OCI-LY7 (cell line): ENCODE data around the gene ATXN1. TPM values are rescaled to one million over a fixed set of nuclear protein-coding genes. Genes with fewer than 3 reads are reported as not detected.

Experiments used
- BruUV-seq: library from RNA; stranded (reverse); fragments of 400-500 nt; replicated peaks from 2 replicates; lab custom pipeline; 2021; lab: Mats Ljungman, UMichigan
- CTCF ChIA-PET: fragments of 300-600 bp; sonication (Branson Sonifier 250); formaldehyde crosslinking; loops from one replicate; lab custom pipeline; 2022; ENCODE audit warnings: antibody characterized with exemption; ENCODE audit not compliant: unreplicated experiment; lab: Charles Lee
- POLR2A ChIA-PET: fragments of 300-600 bp; sonication (Branson Sonifier 250); formaldehyde crosslinking; loops from one replicate; lab custom pipeline; 2022; ENCODE audit warnings: antibody characterized with exemption; lab: Charles Lee
- DNase-seq: peaks from one replicate; pipeline ENCODE4 v3.0.0-alpha.2; 2015; ENCODE audit warnings: low spot score
- H2AFZ ChIP-seq: fragments of 200-600 bp; sonication (generic), shearing (Covaris generic); 2 replicates; pipeline ENCODE4 v1.6.1; 2014; ENCODE audit warnings: mild to moderate bottlenecking, antibody characterized with exemption, low read length, moderate library complexity
- H3K27ac ChIP-seq: fragments of 200-600 bp; sonication (generic); 2 replicates; pipeline ENCODE4 v1.5.1; 2014; ENCODE audit warnings: mixed run types, low read depth, mild to moderate bottlenecking, moderate library complexity, low read length, inconsistent platforms; ENCODE audit not compliant: poor library complexity, severe bottlenecking
- H3K36me3 ChIP-seq: fragments of 200-600 bp; sonication (generic); 2 replicates; pipeline ENCODE4 v1.6.1; 2014; ENCODE audit warnings: mild to moderate bottlenecking, antibody characterized with exemption, low read length, moderate library complexity, mixed read lengths; ENCODE audit not compliant: insufficient read depth
- H3K4me1 ChIP-seq: fragments of 200-600 bp; sonication (generic); 2 replicates; pipeline ENCODE4 v1.5.1; 2014; ENCODE audit warnings: mild to moderate bottlenecking, low read length; ENCODE audit not compliant: insufficient read depth, poor library complexity, severe bottlenecking
- H3K4me2 ChIP-seq: fragments of 200-600 bp; sonication (generic); 2 replicates; pipeline ENCODE4 v1.6.1; 2014; ENCODE audit warnings: mild to moderate bottlenecking, low read length
- H3K4me3 ChIP-seq: fragments of 200-600 bp; sonication (generic); 2 replicates; pipeline ENCODE4 v1.5.1; 2014; ENCODE audit warnings: mild to moderate bottlenecking, low read depth, low read length; ENCODE audit not compliant: poor library complexity, severe bottlenecking
- H3K79me2 ChIP-seq: fragments of 200-600 bp; sonication (generic); 2 replicates; pipeline ENCODE4 v1.6.1; 2016; ENCODE audit warnings: low read depth, mild to moderate bottlenecking, low read length, moderate library complexity, mixed read lengths; ENCODE audit not compliant: insufficient read depth
- H3K9me2 ChIP-seq: fragments of 200-600 bp; sonication (generic); 2 replicates; pipeline ENCODE4 v1.6.1; 2016; ENCODE audit warnings: mild to moderate bottlenecking, low read length, mixed read lengths; ENCODE audit not compliant: insufficient read depth
- H3K9me3 ChIP-seq: fragments of 200-600 bp; sonication (generic); 2 replicates; pipeline ENCODE4 v1.6.1; 2014; ENCODE audit warnings: mild to moderate bottlenecking, mixed run types, low read length, mixed read lengths
- H4K20me1 ChIP-seq: fragments of 200-600 bp; sonication (generic); 2 replicates; pipeline ENCODE4 v1.6.1; 2014; ENCODE audit warnings: mild to moderate bottlenecking, antibody characterized with exemption, low read length, moderate library complexity, mixed read lengths; ENCODE audit not compliant: insufficient read depth
- CTCF ChIP-seq: fragments of 200-600 bp; sonication (generic); conservative IDR thresholded peaks from 2 replicates; pipeline ENCODE4 v1.5.1; 2014; ENCODE audit warnings: mild to moderate bottlenecking, antibody characterized with exemption, low read length, moderate library complexity, mixed read lengths
- EZH2phosphoT487 ChIP-seq: fragments of 200-600 bp; sonication (generic); IDR thresholded peaks from 2 replicates; pipeline ENCODE4 v1.6.1; 2018; ENCODE audit warnings: low read depth, borderline replicate concordance, mild to moderate bottlenecking, mixed run types, antibody characterized with exemption, low read length, moderate library complexity, mixed read lengths
- intact Hi-C: fragments of 100-400 bp; cut with micrococcal nuclease; formaldehyde crosslinking; loops from one replicate; pipeline ENCODE4 v1.10.0; 2022; ENCODE audit not compliant: unreplicated experiment
- total RNA-seq, 2 experiments: library from RNA; depleted of rRNA in 1 of 2; stranded (reverse); fragments of >200 nt in 1 of 2; shearing (Covaris generic) in 1 of 2; gene quantifications; 2 replicates each; pipeline ENCODE4 v1.2.3, GENCODE V29; 2014 to 2022

The ATXN1 gene
- total RNA-seq, 2 experiments from 2014 or later, result not detected

GRCh38 chr6:16487996-16488674, 273.1 kb downstream of the ATXN1 start:
- ChIA-PET POLR2A (interaction anchor here (0.5 to 1.2 kb wide), 3 partner anchors 8 to 16 kb away, joined by 3 to 6 read pairs (median 3); no protein-coding TSS in a partner anchor), CTCF (no interaction called here)
- H2AFZ ChIP-seq, result no peak overlapping the region
- no peaks in the 10 kb centered on the region for H3K79me2 ChIP-seq
- no peaks in the 10 kb centered on the region for H3K9me2 ChIP-seq
- no peak for DNase-seq
- H3K4me3 ChIP-seq, result no peak overlapping the region
- H3K27ac ChIP-seq, result no peak overlapping the region
- no peak for TF ChIP-seq EZH2phosphoT487
- no peak for TF ChIP-seq CTCF
- no peaks in the 10 kb centered on the region for H4K20me1 ChIP-seq
- intact Hi-C loops, result no loop called here
- H3K4me2 ChIP-seq, result no peak overlapping the region
- H3K9me3 ChIP-seq, result no peaks in the 10 kb centered on the region
- no peaks in the 10 kb centered on the region for H3K36me3 ChIP-seq
- no peaks in the 10 kb centered on the region for H3K4me1 ChIP-seq
- no TSS peak for BruUV-seq

GRCh38 chr6:16486661-16487060, 274.6 kb downstream of the ATXN1 start:
- no peak overlapping the region for H3K4me2 ChIP-seq
- H3K4me1 ChIP-seq, result no peaks in the 10 kb centered on the region
- BruUV-seq, result no TSS peak
- intact Hi-C loops, result no loop called here
- no peaks in the 10 kb centered on the region for H3K79me2 ChIP-seq
- no peak overlapping the region for H3K27ac ChIP-seq
- CTCF ChIA-PET, result no interaction called here
- no peak for DNase-seq
- POLR2A ChIA-PET, result interaction anchor here (0.9 kb wide), 1 partner anchor 39 kb away, joined by 3 read pairs; no protein-coding TSS in a partner anchor
- TF ChIP-seq CTCF, result no peak
- no peak for TF ChIP-seq EZH2phosphoT487
- no peaks in the 10 kb centered on the region for H4K20me1 ChIP-seq
- H3K36me3 ChIP-seq, result no peaks in the 10 kb centered on the region
- H3K9me2 ChIP-seq, result no peaks in the 10 kb centered on the region
- H3K9me3 ChIP-seq, result no peaks in the 10 kb centered on the region
- no peak overlapping the region for H2AFZ ChIP-seq
- H3K4me3 ChIP-seq, result no peak overlapping the region

- DNase-seq, result no peak
Measured at GRCh38 chr6:16483315-16483875, 277.9 kb downstream of the ATXN1 start.

More at GRCh38 chr6:16483315-16483875, 277.9 kb downstream of the ATXN1 start:
- no peak for TF ChIP-seq CTCF
- TF ChIP-seq EZH2phosphoT487, result no peak
- no peaks in the 10 kb centered on the region for H3K9me3 ChIP-seq
- H3K27ac ChIP-seq, result no peak overlapping the region
- H4K20me1 ChIP-seq, result no peaks in the 10 kb centered on the region
- no peak overlapping the region for H3K4me3 ChIP-seq
- no peaks in the 10 kb centered on the region for H3K36me3 ChIP-seq
- H3K4me1 ChIP-seq, result no peaks in the 10 kb centered on the region
- ChIA-PET CTCF (no interaction called here), POLR2A (interaction anchor here (0.9 to 1.1 kb wide), 4 partner anchors 13 to 69 kb away, joined by 3 to 5 read pairs (median 3); no protein-coding TSS in a partner anchor)
- H3K79me2 ChIP-seq, result no peaks in the 10 kb centered on the region
- H2AFZ ChIP-seq, result no peak overlapping the region
- intact Hi-C loops, result no loop called here
- no peaks in the 10 kb centered on the region for H3K9me2 ChIP-seq
- H3K4me2 ChIP-seq, result no peak overlapping the region
- no TSS peak for BruUV-seq
